Stimulated activated CD8-positive, alpha-beta memory T cell treated with anti-CD3 and anti-CD28 coated beads, Interleukin-12 subunit alpha, Interleukin-12 subunit beta, amount 100 ng/mL, for 1 hour (primary cell): ENCODE results near the gene ART5.

ENCODE experiments used
- DNase-seq: peaks from one replicate; pipeline ENCODE4 v3.0.0-alpha.2; 2020; ENCODE audit warnings: low read depth

Gene ART5, protein sequence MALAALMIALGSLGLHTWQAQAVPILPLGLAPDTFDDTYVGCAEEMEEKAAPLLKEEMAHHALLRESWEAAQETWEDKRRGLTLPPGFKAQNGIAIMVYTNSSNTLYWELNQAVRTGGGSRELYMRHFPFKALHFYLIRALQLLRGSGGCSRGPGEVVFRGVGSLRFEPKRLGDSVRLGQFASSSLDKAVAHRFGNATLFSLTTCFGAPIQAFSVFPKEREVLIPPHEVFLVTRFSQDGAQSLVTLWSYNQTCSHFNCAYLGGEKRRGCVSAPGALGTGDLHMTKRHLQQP

GRCh38 chr11:3641701-3642070 lies at the start of gene ART5:
ART5 (minus strand) TSS chr11:3641992; CDS start chr11:3641862, 130 bp downstream.
- no peak for DNase-seq

DNA sequence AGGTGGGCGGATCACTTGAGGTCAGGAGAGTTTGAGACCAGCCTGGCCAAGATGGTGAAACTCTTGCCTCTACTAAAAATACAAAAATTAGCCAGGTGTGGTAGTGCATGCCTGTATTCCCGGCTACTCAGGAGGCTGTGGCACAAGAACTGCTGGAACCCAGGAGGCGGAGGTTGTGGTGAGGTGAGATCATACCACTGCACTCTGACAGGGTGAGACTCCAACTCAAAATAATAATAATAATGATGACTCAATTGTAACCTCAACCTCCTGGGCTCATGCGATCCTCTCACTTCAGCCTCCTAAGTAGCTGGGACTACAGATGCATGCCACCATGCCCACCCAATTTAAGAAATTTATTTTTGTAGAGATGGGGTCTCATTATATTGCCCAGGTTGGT lies 45.0 kb upstream of the ART5 start:
- DNase-seq, result no peak

GRCh38 chr11:3685923-3686322 lies 44.1 kb upstream of the ART5 start:
- DNase-seq, result no peak

- DNase-seq, result no peak
These were observed 43.0 kb upstream of the ART5 start for GRCh38 chr11:3684819-3685172.

DNA sequence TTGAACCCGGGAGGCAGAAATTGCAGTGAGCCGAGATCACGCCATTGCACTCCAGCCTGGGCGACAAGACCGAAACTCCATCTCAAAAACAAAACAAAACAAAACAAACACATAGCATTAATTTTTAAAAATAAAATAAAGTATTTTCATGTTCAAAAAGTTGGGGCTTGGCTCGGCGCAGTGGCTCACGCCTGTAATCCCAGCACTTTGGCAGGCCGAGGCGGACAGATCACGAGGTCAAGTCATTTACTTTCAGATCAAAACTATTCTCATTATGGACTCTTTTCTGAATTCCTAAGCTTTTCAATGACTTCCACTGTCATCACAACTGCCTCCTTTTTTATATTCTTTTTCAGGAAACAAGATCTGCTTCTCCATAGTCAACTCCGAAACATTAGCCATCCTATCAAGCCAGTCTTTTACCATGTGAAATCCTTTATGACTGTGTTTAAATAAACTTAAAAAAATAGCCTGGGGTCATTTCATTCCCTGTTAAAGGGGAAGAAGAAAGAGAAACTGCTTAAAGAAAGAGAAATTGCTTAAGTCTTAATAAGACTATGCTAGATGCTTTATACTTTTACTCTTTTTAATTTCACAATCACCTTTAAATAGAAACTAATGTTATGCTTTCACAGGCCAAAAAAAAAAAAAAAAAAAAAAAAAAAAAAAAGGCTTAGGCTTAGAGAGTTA lies 42.5 kb upstream of the ART5 start:
- DNase-seq, result no peak

- no peak for DNase-seq
These were observed 41.2 kb upstream of the ART5 start for GRCh38 chr11:3683039-3683438.

GRCh38 chr11:3679077-3679476 lies 37.3 kb upstream of the ART5 start:
- DNase-seq, result no peak

DNA sequence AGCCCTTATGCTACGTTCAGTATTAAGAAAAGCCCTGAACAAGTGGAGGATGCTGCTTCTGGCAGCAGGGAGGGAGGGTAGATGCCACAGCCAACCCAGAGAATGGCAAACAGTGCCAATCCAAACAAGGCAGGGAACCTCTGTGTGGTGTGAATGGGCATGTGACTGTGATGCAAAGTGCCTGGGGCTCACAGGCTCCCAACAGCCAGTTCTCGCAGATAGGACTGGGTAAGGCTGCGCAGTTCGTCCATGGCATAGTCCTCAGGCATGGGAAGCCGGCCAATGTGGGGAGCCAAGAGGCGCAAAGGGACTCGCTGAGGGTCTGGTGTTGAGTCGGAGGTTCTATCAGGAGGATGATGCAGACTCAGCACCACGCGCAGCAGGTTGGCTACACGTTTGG lies 34.2 kb upstream of the ART5 start:
- no peak for DNase-seq

GRCh38 chr11:3674189-3674588 lies 32.4 kb upstream of the ART5 start:
- DNase-seq, result no peak

GRCh38 chr11:3671334-3672254 lies 29.8 kb upstream of the ART5 start, which contains the start of gene CHRNA10:
CHRNA10 (minus strand) TSS chr11:3671384; CDS start chr11:3671312, 72 bp downstream.
- DNase-seq, result no peak

DNA sequence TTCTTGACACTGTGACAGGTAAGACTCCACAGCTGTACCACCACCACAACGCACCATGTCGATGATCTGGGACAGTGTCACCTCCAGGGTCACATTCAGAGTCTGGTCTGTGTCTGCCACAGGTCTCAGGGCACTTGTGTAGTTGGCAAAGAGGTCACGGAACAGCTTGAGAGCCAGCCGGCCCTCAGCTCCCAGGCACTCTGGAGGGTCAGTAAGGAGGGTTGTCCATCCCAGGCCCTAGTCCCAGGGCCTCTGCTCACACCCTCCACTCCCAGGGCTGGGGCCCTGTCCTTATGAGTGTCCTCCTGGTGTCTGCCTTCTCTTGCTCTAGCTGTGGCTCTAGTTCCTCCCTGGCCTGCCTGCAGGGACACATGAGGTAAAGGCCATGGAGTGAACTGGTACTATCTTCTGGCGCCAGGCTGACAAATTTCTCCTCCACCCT lies 28.0 kb upstream of the ART5 start:
- DNase-seq, result no peak

DNA sequence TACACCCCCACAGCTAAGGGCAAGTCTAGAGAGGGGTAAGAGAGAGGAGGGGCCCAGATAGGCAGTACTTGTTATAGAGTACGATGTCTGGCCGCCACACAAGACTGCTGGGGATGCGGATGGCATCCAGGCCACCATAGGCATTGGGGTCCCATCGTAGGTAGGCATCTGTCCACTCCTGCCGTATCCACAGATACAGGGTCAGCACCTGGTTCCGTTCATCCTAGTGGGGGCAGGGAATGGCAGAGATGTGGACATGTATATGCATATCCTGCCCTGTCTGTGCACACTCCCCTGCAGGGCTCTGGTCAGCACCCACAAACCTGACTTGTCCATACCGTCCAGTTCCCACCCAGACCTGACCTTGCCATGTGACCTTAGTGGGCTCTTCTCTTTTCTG lies 27.3 kb upstream of the ART5 start:
- no peak for DNase-seq

GRCh38 chr11:3667149-3668035 lies 25.6 kb upstream of the ART5 start:
- no peak for DNase-seq

- no peak for DNase-seq
These were observed 24.3 kb upstream of the ART5 start for GRCh38 chr11:3666023-3666530.

DNA sequence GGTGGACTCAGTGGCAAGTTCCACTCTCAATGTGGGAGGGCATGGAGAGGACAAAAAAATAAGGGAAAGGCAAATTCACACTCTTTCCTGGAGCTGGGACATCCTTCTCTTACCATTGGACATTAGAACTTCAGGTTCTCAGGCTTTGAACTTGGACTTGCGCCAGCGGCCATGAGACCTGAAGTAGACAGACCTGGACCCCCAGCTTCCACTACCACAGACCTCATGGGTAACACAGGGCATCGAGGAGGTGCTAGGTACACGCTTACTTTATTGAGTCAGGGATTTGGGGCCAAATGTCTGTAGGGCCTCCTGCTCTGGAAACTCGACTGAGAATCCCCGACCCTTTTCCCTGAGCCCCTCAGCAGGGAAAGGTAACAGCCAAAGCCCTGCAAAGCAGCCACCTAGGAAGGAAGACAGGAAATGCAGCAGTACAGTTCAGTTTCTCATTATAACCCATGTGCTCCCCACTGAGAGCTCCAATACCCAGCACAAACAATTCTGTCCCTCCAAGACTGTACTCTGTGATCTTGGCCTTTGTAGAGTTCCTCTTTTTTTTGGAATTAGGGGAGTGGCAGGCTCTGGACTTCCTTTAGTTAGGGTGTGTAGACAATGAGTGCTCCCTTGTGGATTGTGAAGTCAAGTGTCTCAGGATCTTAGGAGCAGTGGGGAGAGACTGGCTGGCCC lies 23.7 kb upstream of the ART5 start:
- DNase-seq, result no peak

GRCh38 chr11:3664032-3664630 lies 22.3 kb upstream of the ART5 start:
- DNase-seq, result no peak

DNA sequence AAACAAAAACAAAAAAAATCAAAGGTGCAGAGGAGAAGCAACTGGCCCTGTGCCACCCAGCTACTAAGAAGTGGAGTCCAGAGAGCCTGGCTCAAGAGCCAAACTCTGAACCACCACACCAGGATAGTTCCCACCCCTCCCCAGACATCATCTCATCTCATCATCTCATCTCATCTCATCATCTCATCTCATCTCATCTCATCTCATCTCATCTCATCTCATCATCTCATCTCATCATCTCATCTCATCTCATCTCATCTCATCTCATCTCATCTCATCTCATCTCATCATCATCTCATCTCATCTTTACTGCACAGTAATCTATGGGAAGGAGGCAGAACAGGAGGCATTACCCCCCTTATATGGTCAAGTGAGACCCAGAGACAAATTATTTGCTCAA lies 21.1 kb upstream of the ART5 start:
- no peak for DNase-seq

- no peak for DNase-seq
These were observed 19.2 kb upstream of the ART5 start for GRCh38 chr11:3660960-3661359.

- DNase-seq, result no peak
These were observed 18.1 kb upstream of the ART5 start for GRCh38 chr11:3659595-3660515.
